HUDEP-2 (cell line): ENCODE measurements around the gene MAPK8.

Experiments used
- DNase-seq, 76 experiments: peaks; one replicate each; lab custom pipeline; 2025; ENCODE audit not compliant: unreplicated experiment in 76 of 76; lab: John Stamatoyannopoulos, UW

The MAPK8 gene

DNA sequence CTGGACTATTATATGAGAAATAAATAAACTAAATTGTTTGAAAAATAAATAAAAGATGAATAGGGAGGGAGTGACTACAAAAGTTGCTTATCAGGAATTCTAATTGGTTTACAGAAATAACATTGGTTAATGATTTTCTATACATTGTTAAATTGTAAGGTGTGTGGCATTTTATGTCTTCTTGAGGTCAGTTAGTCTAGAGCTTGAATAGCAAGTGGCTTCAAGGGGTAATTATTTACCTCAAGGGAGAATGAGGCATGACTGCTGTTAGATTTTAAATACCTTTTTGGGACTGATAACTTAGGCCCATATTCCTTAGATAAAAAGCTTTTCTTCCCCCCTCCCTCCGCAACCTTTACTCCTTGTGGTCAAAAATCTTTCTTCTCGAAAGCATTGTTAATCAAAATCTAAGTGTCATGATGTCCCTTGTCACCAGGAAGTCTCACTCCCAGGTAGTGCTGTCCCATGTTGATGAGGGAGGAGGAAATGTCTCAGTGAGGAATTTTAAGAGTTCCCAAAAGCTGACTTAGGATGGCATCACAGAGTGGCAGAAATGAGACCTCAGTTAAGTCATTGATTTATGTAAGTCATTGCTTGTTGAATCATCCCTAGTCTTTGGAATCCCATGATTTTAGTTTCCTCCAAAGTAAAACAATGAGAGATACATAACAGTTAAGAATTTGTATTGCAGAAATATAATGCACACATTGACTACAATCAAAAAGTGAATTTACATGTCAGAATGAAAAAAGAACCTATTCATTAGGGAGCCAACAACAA, 71.5 kb downstream of the MAPK8 start:
- no peak for DNase-seq

DNA sequence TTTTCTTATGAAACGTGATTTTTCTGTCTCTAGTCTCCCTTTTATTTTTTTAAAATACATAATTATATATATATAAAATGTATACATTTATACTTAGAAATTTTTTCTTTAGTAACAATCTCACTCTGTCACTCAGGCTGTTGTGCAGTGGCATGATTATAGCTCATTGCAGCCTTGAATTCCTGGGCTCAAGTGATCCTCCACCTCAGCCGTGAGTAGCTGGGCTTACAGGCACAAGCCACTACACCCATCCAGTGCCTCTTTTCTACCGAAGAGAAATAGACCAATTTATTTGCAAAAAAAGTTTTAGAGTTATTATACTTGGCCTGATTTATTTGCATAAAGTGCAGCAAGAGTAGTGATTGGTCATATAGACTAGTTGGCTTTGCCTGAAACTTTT, 72.2 kb downstream of the MAPK8 start:
- DNase-seq, result no peak

- no peak for DNase-seq
These were observed 75.5 kb downstream of the MAPK8 start for GRCh38 chr10:48381971-48382370.

- DNase-seq, result no peak
These were observed 76.5 kb downstream of the MAPK8 start for GRCh38 chr10:48382982-48383381.

GRCh38 chr10:48383393-48383792, 76.9 kb downstream of the MAPK8 start:
- DNase-seq, result no peak

DNA sequence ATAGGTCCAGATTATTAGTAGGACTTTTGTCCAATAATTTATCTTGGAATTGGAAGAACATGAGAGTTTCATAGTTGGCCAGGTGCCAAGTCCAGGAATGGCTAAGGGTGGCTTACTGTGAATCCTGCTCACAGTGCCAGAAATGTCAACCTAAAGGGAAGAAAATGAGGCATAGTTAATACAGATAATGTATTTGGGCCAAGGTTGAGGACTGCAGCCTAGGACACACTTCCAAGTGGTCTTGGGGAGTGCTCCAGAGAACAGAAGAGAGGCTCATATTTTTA, 78.2 kb downstream of the MAPK8 start:
- DNase-seq, result no peak

GRCh38 chr10:48389272-48389671, 82.8 kb downstream of the MAPK8 start:
- no peak for DNase-seq

DNA sequence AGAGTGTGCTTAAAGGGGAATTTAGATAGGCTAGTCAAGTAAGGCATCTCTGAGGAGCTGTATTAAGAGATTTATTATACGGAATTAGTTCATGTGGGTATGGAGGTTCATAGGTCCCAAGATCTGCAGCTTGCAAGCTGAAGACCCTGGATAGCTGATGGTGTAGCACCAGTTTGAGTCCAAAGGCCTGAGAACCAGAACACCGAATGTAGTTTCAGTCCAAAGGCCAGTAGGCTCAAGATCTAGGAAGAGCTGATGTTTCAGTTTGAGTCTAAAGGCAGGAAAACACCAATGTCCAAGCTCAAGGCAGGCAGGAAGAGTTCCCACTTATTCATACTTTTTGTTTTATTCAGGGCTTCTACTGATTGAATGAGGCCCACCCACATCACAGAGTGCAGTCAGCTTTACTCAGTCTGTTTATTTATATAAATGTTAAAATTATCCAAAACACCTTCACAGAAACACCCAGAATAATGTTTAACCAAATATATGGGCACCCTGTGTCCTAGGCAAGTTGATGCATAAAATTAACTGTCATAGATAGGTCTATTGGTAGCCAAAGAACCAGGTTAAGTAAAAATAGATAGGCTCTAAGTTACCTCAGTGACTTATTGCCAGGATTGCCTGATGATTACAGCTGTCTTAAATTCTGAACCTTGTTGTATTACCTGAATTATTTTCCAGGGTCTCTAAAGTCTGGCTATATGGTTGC, 83.5 kb downstream of the MAPK8 start:
- DNase-seq, result no peak

GRCh38 chr10:48390558-48390871, 84.0 kb downstream of the MAPK8 start:
- DNase-seq, result no peak

- no peak for DNase-seq
These were observed 84.7 kb downstream of the MAPK8 start for GRCh38 chr10:48390933-48391845.

GRCh38 chr10:48391994-48392393, 85.5 kb downstream of the MAPK8 start:
- no peak for DNase-seq

- no peak for DNase-seq
These were observed 91.8 kb downstream of the MAPK8 start for GRCh38 chr10:48398261-48398660.

GRCh38 chr10:48399056-48399541, 92.6 kb downstream of the MAPK8 start:
- peak in 1 of 76 experiments; percentile 0 for DNase-seq

DNA sequence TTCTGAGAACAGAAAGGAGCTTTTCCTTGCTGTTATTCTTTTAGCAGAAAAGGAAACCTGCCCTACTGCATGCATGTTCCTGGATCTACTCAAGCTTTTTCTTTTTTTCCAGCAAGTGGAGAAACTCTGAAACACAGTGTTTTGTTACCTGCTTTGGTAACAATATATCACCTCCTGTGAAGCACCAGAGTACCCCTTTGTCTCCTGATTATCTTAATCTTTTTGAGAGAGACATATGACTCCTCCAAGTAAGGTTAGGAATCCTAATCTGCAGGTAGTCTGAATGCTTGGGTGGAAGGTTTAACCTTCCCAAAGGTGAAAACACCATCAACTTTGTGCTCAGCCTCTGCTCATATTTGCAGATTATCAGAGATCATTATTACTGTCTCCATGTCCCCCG, 93.1 kb downstream of the MAPK8 start:
- no peak for DNase-seq

- no peak for DNase-seq
These were observed 93.8 kb downstream of the MAPK8 start for GRCh38 chr10:48400129-48400849.

- no peak for DNase-seq
These were observed 94.4 kb downstream of the MAPK8 start for GRCh38 chr10:48400850-48401220.

DNA sequence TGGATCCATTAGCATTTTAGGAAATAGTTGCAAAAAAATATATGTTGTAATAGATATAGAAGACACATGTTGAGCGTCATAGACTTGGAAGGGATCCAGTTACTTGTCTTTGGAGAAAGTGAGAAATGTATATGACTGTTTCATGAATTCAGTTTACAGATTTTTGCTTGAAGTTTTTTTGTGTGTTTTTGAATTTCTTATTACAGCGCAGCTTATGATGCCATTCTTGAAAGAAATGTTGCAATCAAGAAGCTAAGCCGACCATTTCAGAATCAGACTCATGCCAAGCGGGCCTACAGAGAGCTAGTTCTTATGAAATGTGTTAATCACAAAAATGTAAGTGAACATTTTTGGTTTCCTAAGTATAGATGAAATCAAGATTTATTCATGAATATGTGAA, 98.2 kb downstream of the MAPK8 start:
- DNase-seq, result no peak

DNA sequence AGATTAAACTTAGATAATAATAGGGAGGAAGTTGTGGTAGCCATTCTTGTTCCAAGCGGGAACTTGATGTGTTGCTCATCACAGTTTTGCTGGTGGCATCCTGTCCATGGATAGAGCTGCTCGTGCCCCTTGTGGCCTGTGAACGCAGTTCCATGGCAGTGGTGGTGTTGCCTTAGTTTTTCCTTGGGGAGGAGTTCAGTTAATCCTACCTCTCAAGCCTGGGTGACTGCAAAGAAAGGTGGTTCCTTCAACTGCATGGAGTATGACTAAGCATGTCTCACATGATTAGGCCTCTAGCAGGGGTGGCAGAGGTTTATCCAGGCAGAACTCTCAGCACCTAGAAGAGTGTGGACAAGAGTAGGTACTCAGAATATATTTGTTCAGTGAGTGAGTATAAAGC, 99.7 kb downstream of the MAPK8 start:
- peak in 3 of 76 experiments; percentile 2 to 16 (median 5) for DNase-seq

GRCh38 chr10:48406658-48407057, 100.2 kb downstream of the MAPK8 start:
- DNase-seq, result no peak

- no peak for DNase-seq
These were observed 104.0 kb downstream of the MAPK8 start for GRCh38 chr10:48410503-48410902.

DNA sequence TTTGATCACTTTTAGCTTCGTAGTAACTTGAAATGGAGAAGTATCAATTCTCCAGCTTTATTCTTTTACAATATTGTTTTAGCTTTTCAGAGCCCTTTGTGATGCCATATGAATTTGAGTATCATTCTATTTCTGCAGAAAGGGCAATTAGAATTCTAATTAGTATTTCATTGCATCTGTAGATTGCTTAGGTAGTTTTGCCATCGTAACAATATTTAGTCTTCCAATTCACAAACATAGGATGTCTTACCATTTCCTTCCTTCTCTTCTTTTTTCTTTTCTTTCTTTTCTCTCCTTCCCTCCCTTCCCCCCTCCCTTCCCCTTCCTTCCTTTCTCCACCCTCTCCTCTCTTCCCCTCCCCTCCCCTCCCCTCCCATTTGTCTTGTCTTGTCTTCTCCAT, 105.0 kb downstream of the MAPK8 start:
- DNase-seq, result no peak
